CD4-positive, alpha-beta T cell treated with Interleukin-4 for 1 hour (primary cell): ENCODE results near the gene RNF26.
A peak's percentile ranks its signal among the peaks of the same experiment; 100 is the strongest.
"Not testable (repeated sequence)": the region's sequence is repeated elsewhere in the genome, so short reads cannot be mapped to it uniquely, and the experiment has no call there.

ENCODE experiments used
- DNase-seq, 2 donors: peaks; one replicate each; pipeline ENCODE4 v3.0.0-alpha.2; 2020 to 2022

The RNF26 gene

GRCh38 chr11:119372260-119373058 is 38.1 kb downstream of the RNF26 start:
- DNase-seq: no peak

GRCh38 chr11:119373059-119373920 is 39.0 kb downstream of the RNF26 start:
- no peak for DNase-seq

GRCh38 chr11:119373921-119374631 is 39.7 kb downstream of the RNF26 start:
- DNase-seq: peak; percentile 45 to 51

- no peak for DNase-seq
These were observed 40.5 kb downstream of the RNF26 start for GRCh38 chr11:119374632-119375336.

GRCh38 chr11:119375337-119376196 is 41.2 kb downstream of the RNF26 start:
- no peak for DNase-seq

- DNase-seq: no peak
These were observed 42.0 kb downstream of the RNF26 start for GRCh38 chr11:119376197-119376847.

GRCh38 chr11:119377112-119377901 is 43.0 kb downstream of the RNF26 start:
- DNase-seq: no peak

- no peak for DNase-seq
These were observed 43.8 kb downstream of the RNF26 start for GRCh38 chr11:119377961-119378667.

GRCh38 chr11:119378851-119379465 is 44.6 kb downstream of the RNF26 start:
- no peak for DNase-seq

GRCh38 chr11:119380160-119380826 is 46.0 kb downstream of the RNF26 start:
- DNase-seq: no peak

- peak in 1 of 2 donors; percentile 16 for DNase-seq
These were observed 46.5 kb downstream of the RNF26 start for GRCh38 chr11:119380827-119381180.

- DNase-seq: peak; percentile 97
These were observed 47.1 kb downstream of the RNF26 start, which contains the start of gene USP2 for GRCh38 chr11:119381181-119381988. TSS of gene USP2 (minus strand) at chr11:119381690. CDS start at chr11:119373480, 8,210 bp downstream.

- DNase-seq: no peak
These were observed 47.8 kb downstream of the RNF26 start for GRCh38 chr11:119382101-119382500.

- not testable (repeated sequence) for DNase-seq
These were observed 48.2 kb downstream of the RNF26 start for GRCh38 chr11:119382513-119382912.

- DNase-seq: no peak
These were observed 50.0 kb downstream of the RNF26 start for GRCh38 chr11:119384332-119384731.
